Kidney epithelial cell (primary cell): Measurements from ENCODE around the gene ERGIC1. TPM values are rescaled to one million over a fixed set of nuclear protein-coding genes. Genes with fewer than 3 reads are reported as not detected.

Source experiments
- DNase-seq: peaks from one replicate; pipeline ENCODE4 v3.0.0-alpha.2; 2010; ENCODE audit warnings: low read depth
- H3K27me3 ChIP-seq: 2 replicates; pipeline ENCODE4 v1.6.0; 2011; ENCODE audit warnings: low read length; ENCODE audit not compliant: control insufficient read depth, insufficient read depth
- H3K36me3 ChIP-seq: 2 replicates; pipeline ENCODE4 v1.5.1; 2011; ENCODE audit warnings: low read length; ENCODE audit not compliant: control insufficient read depth, insufficient read depth
- H3K4me3 ChIP-seq: 2 replicates; pipeline ENCODE4 v1.5.1; 2011; ENCODE audit warnings: low read depth, mild to moderate bottlenecking, control low read depth, low read length
- total RNA-seq: library from RNA; depleted of rRNA; stranded (reverse); fragments of >200 nt; gene quantifications from 2 replicates; pipeline ENCODE4 v1.2.3, GENCODE V29; 2015
- TF ChIP-seq, protein P1 (sequence below): IDR thresholded peaks from 2 replicates; pipeline ENCODE4 v1.5.1; 2011; ENCODE audit warnings: mild to moderate bottlenecking, moderate library complexity, low read length, control low read depth, inconsistent platforms; ENCODE audit not compliant: insufficient read depth, poor library complexity, severe bottlenecking

ERGIC1 gene
- total RNA-seq, 1 donor from 2014 or later: 183 TPM

DNA sequence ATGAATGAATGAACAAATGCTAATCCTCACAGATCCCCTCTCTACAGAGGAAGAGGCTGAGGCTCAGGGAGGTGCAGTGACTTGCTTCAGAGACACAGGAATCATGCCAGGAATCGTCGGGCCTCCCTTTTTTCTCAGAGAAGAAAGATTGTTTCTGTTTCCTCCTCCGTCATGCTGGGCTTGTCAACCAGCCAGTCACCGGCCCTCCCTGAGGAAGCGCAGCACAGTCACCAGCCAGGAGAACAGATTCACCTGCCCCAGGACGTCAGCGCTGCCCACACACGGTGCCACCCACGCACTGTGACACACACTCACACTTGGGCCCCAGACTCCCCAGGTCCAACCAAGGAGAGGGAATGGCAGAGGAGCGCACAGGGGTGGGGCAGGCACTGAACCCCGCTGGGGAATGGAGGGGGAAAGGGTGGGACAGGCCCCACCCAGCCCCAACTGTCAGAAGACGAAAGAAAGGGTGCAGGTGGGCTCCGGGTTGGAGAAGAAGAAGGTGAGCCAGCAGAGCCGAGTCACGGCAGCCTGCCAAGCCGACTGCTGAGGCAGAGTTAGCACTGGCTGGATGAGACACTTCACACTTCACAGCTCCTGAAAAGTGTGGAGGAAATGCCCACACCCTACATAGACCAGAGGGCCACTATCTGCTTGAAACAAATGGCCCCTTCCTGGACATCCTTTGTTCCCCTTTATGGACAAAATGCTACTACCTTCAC lies 13.8 kb upstream of the ERGIC1 start:
- H3K27me3 ChIP-seq: no peaks in the 10 kb centered on the region
- TF ChIP-seq, protein P1, sequence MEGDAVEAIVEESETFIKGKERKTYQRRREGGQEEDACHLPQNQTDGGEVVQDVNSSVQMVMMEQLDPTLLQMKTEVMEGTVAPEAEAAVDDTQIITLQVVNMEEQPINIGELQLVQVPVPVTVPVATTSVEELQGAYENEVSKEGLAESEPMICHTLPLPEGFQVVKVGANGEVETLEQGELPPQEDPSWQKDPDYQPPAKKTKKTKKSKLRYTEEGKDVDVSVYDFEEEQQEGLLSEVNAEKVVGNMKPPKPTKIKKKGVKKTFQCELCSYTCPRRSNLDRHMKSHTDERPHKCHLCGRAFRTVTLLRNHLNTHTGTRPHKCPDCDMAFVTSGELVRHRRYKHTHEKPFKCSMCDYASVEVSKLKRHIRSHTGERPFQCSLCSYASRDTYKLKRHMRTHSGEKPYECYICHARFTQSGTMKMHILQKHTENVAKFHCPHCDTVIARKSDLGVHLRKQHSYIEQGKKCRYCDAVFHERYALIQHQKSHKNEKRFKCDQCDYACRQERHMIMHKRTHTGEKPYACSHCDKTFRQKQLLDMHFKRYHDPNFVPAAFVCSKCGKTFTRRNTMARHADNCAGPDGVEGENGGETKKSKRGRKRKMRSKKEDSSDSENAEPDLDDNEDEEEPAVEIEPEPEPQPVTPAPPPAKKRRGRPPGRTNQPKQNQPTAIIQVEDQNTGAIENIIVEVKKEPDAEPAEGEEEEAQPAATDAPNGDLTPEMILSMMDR: no peak
- H3K4me3 ChIP-seq: no peak overlapping the region
- no peaks in the 10 kb centered on the region for H3K36me3 ChIP-seq
- DNase-seq: peak; percentile 77

DNA sequence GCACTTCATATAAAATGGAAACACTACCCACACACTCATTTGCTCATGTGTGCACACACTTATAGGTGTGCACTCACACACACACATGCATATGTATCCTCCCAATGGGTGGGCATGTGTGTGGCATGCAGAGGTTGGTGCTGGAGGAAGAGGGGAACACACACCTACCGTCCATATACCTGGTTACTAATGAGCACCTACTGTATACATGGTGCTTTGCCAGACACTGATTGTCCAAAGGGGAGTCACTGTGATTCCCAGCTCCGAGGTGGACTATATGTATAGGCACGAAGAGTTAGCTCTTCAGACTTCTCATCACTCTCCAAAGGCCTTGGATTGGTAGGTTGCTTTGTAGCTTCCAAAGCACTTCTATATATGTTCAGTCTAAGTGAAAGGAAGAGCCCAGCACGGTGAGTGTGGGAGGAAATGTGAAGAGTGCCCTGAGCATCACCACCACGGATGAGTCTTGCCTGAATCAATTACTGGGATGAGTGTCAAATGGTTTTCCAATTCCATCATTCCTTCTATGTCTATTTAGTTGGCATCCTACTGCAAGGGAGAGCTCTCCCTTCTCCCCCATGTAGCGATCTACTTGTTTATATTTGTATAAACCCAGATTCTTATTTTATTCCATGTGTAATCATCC lies 12.6 kb upstream of the ERGIC1 start:
- Histone ChIP-seq H3K36me3 (no peaks in the 10 kb centered on the region), H3K4me3 (no peak overlapping the region), H3K27me3 (no peaks in the 10 kb centered on the region)
- DNase-seq: no peak
- TF ChIP-seq, protein P1: no peak

DNA sequence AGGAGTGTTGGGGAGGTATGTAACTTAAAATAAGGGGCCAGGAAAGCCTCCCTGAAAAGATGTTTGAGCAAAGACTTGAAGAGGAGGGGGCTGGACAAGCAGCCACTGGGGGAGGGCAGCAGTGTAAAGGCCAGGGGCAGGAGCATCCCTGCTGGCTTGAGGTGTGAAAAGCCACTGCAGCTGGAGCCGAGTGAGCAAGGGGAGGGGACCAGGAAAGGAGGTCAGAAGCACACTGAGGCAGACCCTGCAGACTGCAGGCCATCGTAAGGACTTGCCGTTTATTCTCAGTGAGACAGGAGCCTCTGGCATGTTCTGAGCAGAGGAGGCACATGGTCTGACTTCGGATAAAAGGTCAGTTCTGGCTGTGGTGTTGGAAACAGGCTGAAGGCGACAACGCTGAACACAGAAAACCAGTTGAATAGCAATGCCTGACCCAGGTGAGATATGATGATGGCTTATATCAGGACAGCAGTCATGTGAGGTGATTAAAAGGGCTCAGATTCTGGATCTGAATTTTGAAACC lies 10.2 kb upstream of the ERGIC1 start:
- TF ChIP-seq, protein P1: no peak
- Histone ChIP-seq H3K27me3 (no peaks in the 10 kb centered on the region), H3K36me3 (no peaks in the 10 kb centered on the region), H3K4me3 (no peak overlapping the region)
- DNase-seq: no peak

DNA sequence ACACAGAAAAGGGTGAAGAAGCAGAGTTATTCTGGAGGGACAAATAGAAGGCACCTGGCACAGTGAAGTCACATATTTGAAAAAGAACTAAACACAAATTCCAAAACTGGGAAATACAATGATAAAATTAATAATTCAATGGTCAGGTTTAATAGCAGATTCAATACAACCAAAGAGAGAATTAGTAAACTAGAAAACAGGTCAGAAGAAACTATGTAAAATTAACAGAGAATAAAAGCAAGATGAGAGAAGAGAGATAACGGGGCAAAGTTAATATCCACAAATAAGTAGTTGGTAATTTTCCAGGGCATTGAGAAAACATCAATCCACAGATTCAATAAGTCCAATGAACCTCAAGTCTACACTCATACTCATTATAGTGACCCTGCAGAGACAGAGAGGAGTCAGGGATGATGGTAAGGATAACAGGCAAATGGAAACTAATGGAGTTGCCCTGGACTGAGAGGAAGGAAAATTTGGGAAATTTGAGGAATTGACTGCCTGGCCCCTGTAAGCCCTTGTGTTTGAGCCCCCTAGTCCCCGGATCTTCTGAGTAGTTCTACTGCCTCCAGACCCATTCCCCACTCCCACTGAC lies 8.3 kb upstream of the ERGIC1 start:
- Histone ChIP-seq H3K4me3 (no peak overlapping the region), H3K27me3 (no peaks in the 10 kb centered on the region), H3K36me3 (no peaks in the 10 kb centered on the region)
- no peak for DNase-seq
- TF ChIP-seq, protein P1: no peak

DNA sequence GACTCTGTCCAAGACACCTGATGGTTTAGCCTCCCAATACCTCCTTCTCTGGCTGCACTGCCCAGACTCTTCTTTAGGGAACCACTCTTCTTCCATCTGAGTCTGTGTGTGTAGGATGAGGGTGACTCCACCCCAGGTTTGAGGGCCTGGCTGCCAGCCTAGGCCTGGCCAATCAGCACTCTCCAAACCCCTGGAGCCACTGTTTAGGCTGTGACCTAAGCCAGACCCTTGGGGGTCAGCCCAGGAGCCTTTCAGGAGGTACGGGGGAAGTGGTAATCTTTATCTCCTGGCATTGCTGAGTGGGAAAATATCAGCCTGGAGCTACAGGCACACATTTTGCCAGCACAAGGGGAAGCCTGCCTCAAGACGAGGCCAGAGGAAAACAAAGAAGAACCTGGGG lies 6.2 kb upstream of the ERGIC1 start:
- Histone ChIP-seq H3K27me3 (no peaks in the 10 kb centered on the region), H3K4me3 (no peak overlapping the region), H3K36me3 (no peaks in the 10 kb centered on the region)
- TF ChIP-seq, protein P1: no peak
- no peak for DNase-seq
